ENCODE measurements around the gene MTIF3. TPM values are rescaled to one million over a fixed set of nuclear protein-coding genes. Genes with fewer than 3 reads are reported as not detected.

Gene MTIF3
- total RNA-seq, 1 donor from 2014 or later, result 46.1 TPM

GRCh38 chr13:27482983-27483382, 32.6 kb upstream of the MTIF3 start:
- no peaks in the 10 kb centered on the region for H3K36me3 Mint-ChIP-seq (ENCODE audit: unreplicated experiment)
- no peak for TF ChIP-seq CTCF (IDR thresholded peaks at IDR 0.05; ENCODE audit: partially characterized antibody, unreplicated experiment)
- no peak overlapping the region for H3K27ac Mint-ChIP-seq (ENCODE audit: unreplicated experiment)
- DNase-seq, result no peak
- H3K4me1 Mint-ChIP-seq (ENCODE audit: low read depth, unreplicated experiment), result peaks cover under 1% of the 10 kb centered on the region
- no peaks in the 10 kb centered on the region for H3K27me3 Mint-ChIP-seq (ENCODE audit: unreplicated experiment)
- H3K4me3 Mint-ChIP-seq (ENCODE audit: unreplicated experiment), result no peak overlapping the region
- no peaks in the 10 kb centered on the region for H3K9me3 Mint-ChIP-seq (ENCODE audit: unreplicated experiment)

GRCh38 chr13:27481766-27482165, 31.4 kb upstream of the MTIF3 start:
- Mint-ChIP-seq H3K4me3 (ENCODE audit: unreplicated experiment) (no peak overlapping the region), H3K36me3 (ENCODE audit: unreplicated experiment) (no peaks in the 10 kb centered on the region), H3K9me3 (ENCODE audit: unreplicated experiment) (no peaks in the 10 kb centered on the region), H3K4me1 (ENCODE audit: low read depth, unreplicated experiment) (peaks cover 12% of the 10 kb centered on the region), H3K27me3 (ENCODE audit: unreplicated experiment) (no peaks in the 10 kb centered on the region), H3K27ac (ENCODE audit: unreplicated experiment) (no peak overlapping the region)
- TF ChIP-seq CTCF (IDR thresholded peaks at IDR 0.05; ENCODE audit: partially characterized antibody, unreplicated experiment), result peak; percentile 91
- peak; percentile 88 for DNase-seq

- Mint-ChIP-seq H3K9me3 (ENCODE audit: unreplicated experiment) (no peaks in the 10 kb centered on the region), H3K4me1 (ENCODE audit: low read depth, unreplicated experiment) (peaks cover 13% of the 10 kb centered on the region), H3K27ac (ENCODE audit: unreplicated experiment) (peak overlapping the region; percentile 3), H3K4me3 (ENCODE audit: unreplicated experiment) (no peak overlapping the region), H3K27me3 (ENCODE audit: unreplicated experiment) (no peaks in the 10 kb centered on the region), H3K36me3 (ENCODE audit: unreplicated experiment) (peaks cover 7% of the 10 kb centered on the region)
- no peak for DNase-seq
- TF ChIP-seq CTCF (IDR thresholded peaks at IDR 0.05; ENCODE audit: partially characterized antibody, unreplicated experiment), result no peak
These were observed 26.8 kb upstream of the MTIF3 start for GRCh38 chr13:27476943-27477703.

- peaks cover 13% of the 10 kb centered on the region for H3K4me1 Mint-ChIP-seq (ENCODE audit: low read depth, unreplicated experiment)
- no peak for DNase-seq
- TF ChIP-seq CTCF (IDR thresholded peaks at IDR 0.05; ENCODE audit: partially characterized antibody, unreplicated experiment), result no peak
- H3K27ac Mint-ChIP-seq (ENCODE audit: unreplicated experiment), result no peak overlapping the region
- no peaks in the 10 kb centered on the region for H3K27me3 Mint-ChIP-seq (ENCODE audit: unreplicated experiment)
- peaks cover 7% of the 10 kb centered on the region for H3K36me3 Mint-ChIP-seq (ENCODE audit: unreplicated experiment)
- no peaks in the 10 kb centered on the region for H3K9me3 Mint-ChIP-seq (ENCODE audit: unreplicated experiment)
- H3K4me3 Mint-ChIP-seq (ENCODE audit: unreplicated experiment), result no peak overlapping the region
These were observed 24.4 kb upstream of the MTIF3 start for GRCh38 chr13:27474751-27475268.

- Mint-ChIP-seq H3K9me3 (ENCODE audit: unreplicated experiment) (no peaks in the 10 kb centered on the region), H3K27me3 (ENCODE audit: unreplicated experiment) (no peaks in the 10 kb centered on the region)
These were observed 22.6 kb upstream of the MTIF3 start for GRCh38 chr13:27472941-27473340.

More at GRCh38 chr13:27472941-27473340, 22.6 kb upstream of the MTIF3 start:
- peaks cover 12% of the 10 kb centered on the region for H3K4me1 Mint-ChIP-seq (ENCODE audit: low read depth, unreplicated experiment)
- H3K4me3 Mint-ChIP-seq (ENCODE audit: unreplicated experiment), result no peak overlapping the region
- DNase-seq, result no peak
- TF ChIP-seq CTCF (IDR thresholded peaks at IDR 0.05; ENCODE audit: partially characterized antibody, unreplicated experiment), result no peak
- no peak overlapping the region for H3K27ac Mint-ChIP-seq (ENCODE audit: unreplicated experiment)
- H3K36me3 Mint-ChIP-seq (ENCODE audit: unreplicated experiment), result peaks cover 12% of the 10 kb centered on the region
